AG04449 (cell line): Measurements from ENCODE around the gene CALCOCO2.
"Not testable (repeated sequence)": the region's sequence is repeated elsewhere in the genome, so short reads cannot be mapped to it uniquely, and the experiment has no call there.

Source experiments
- CTCF ChIA-PET: fragments of 350-600 bp; formaldehyde crosslinking; extraction: SDS; loops from one replicate; lab custom pipeline; 2021; ENCODE audit warnings: antibody characterized with exemption; lab: Yijun Ruan, JAX
- POLR2A ChIA-PET: fragments of 400-600, 350-600 bp; formaldehyde crosslinking; extraction: SDS; loops from one replicate; lab custom pipeline; 2020; ENCODE audit warnings: antibody characterized with exemption, inconsistent platforms; lab: Yijun Ruan, JAX
- DNase-seq: peaks from one replicate; pipeline ENCODE4 v3.0.0-alpha.2; 2010; ENCODE audit warnings: low read depth, low spot score
- H3K4me3 ChIP-seq: 2 replicates; pipeline ENCODE4 v1.5.1; 2011; ENCODE audit warnings: low read depth, mild to moderate bottlenecking, control low read depth, low read length
- CTCF ChIP-seq: IDR thresholded peaks from one replicate; pipeline ENCODE4 v1.5.1; 2011; ENCODE audit warnings: mild to moderate bottlenecking, moderate library complexity, low read length, control low read depth, inconsistent platforms; ENCODE audit not compliant: insufficient read depth; ENCODE audit errors: missing control alignments

Gene CALCOCO2

GRCh38 chr17:48795444-48796162 is 35.2 kb upstream of the CALCOCO2 start:
- CTCF ChIA-PET, result interaction anchor here (1.0 to 14.9 kb wide), 6 partner anchors 9 to 92 kb away, joined by 3 to 353 read pairs (median 6); partner anchors contain the start of genes HOXB13, PRAC1 and PRAC2
- POLR2A ChIA-PET, result no interaction called here

GRCh38 chr17:48796163-48796522 is 34.7 kb upstream of the CALCOCO2 start:
- POLR2A ChIA-PET, DNase-seq, H3K4me3 ChIP-seq: not testable (repeated sequence)
- CTCF ChIA-PET, result interaction anchor here (1.0 to 14.9 kb wide), 7 partner anchors 8 to 117 kb away, joined by 3 to 353 read pairs (median 5); partner anchors contain the start of genes HOXB13, PRAC1 and PRAC2

More at GRCh38 chr17:48795444-48796162, 35.2 kb upstream of the CALCOCO2 start:
- no peak overlapping the region for H3K4me3 ChIP-seq
- no peak for TF ChIP-seq CTCF
- peak; percentile 42 for DNase-seq

GRCh38 chr17:48799069-48799723 is 31.6 kb upstream of the CALCOCO2 start:
- POLR2A ChIA-PET, result no interaction called here

GRCh38 chr17:48800626-48801217 is 30.1 kb upstream of the CALCOCO2 start:
- DNase-seq, result no peak
- POLR2A ChIA-PET, result no interaction called here
- CTCF ChIA-PET, result interaction anchor here (1.1 to 7.2 kb wide), 6 partner anchors 10 to 122 kb away, joined by 3 to 118 read pairs (median 10); partner anchors contain the start of genes PRAC2 and TTLL6
- no peak for TF ChIP-seq CTCF
- H3K4me3 ChIP-seq, result no peak overlapping the region

More at GRCh38 chr17:48799069-48799723, 31.6 kb upstream of the CALCOCO2 start:
- CTCF ChIA-PET, result interaction anchor here (0.8 to 7.2 kb wide), 11 partner anchors 8 to 120 kb away, joined by 3 to 54 read pairs (median 5); partner anchors contain the start of gene PRAC2
- TF ChIP-seq CTCF, result no peak
- no peak overlapping the region for H3K4me3 ChIP-seq
- no peak for DNase-seq

- H3K4me3 ChIP-seq, result no peak overlapping the region
- peak; percentile 91 for TF ChIP-seq CTCF
- ChIA-PET CTCF (interaction anchor here (0.9 to 27.6 kb wide), 28 partner anchors 8 to 231 kb away, joined by 3 to 797 read pairs (median 7); partner anchors contain the start of genes CALCOCO2, PRAC2 and TTLL6), POLR2A (no interaction called here)
- no peak for DNase-seq
Measured at GRCh38 chr17:48804936-48805411, 25.9 kb upstream of the CALCOCO2 start.

- ChIA-PET POLR2A (no interaction called here), CTCF (interaction anchor here (0.9 to 27.6 kb wide), 4 partner anchors 10 to 133 kb away, joined by 3 to 797 read pairs (median 34); no protein-coding TSS in a partner anchor)
- TF ChIP-seq CTCF, result no peak
- H3K4me3 ChIP-seq, result no peak overlapping the region
- no peak for DNase-seq
Measured at GRCh38 chr17:48809182-48809581, 21.7 kb upstream of the CALCOCO2 start.
